ENCODE measurements around the gene WDR45. TPM values are rescaled to one million over a fixed set of nuclear protein-coding genes. Genes with fewer than 3 reads are reported as not detected.
A peak's percentile ranks its signal among the peaks of the same experiment; 100 is the strongest.
"Not testable (repeated sequence)": the region's sequence is repeated elsewhere in the genome, so short reads cannot be mapped to it uniquely, and the experiment has no call there.

WDR45 gene
- total RNA-seq = 10 to 100 TPM; 40.6 to 44.5 TPM

GRCh38 chrX:49079489-49080428, at the start of gene WDR45:
Gene WDR45, minus strand, starts transcription at chrX:49079887. Its CDS starts 1,792 bp downstream, at chrX:49078095.
- peak; percentile 92 for ATAC-seq (replicated peaks)
- H3K4me1 Mint-ChIP-seq = peaks cover 4% of the 10 kb centered on the region
- H3K36me3 Mint-ChIP-seq (ENCODE audit: low read depth) = no peaks in the 10 kb centered on the region
- no peaks in the 10 kb centered on the region for H3K9me3 Mint-ChIP-seq
- H3K27me3 Mint-ChIP-seq = no peaks in the 10 kb centered on the region
- peak within 1 kb of the TSS; percentile 91 for H3K4me3 Mint-ChIP-seq
- peak within 1 kb of the TSS; percentile 95 for H3K27ac Mint-ChIP-seq

GRCh38 chrX:49129427-49129826, 49.7 kb upstream of the WDR45 start:
- Mint-ChIP-seq H3K4me3 (no peak overlapping the region), H3K9me3 (no peaks in the 10 kb centered on the region), H3K4me1 (no peaks in the 10 kb centered on the region), H3K27ac (no peak overlapping the region), H3K36me3 (ENCODE audit: low read depth) (no peaks in the 10 kb centered on the region), H3K27me3 (no peaks in the 10 kb centered on the region)
- no peak for ATAC-seq (replicated peaks)

GRCh38 chrX:49127742-49128258, 48.1 kb upstream of the WDR45 start:
- not testable (repeated sequence) for H3K27ac Mint-ChIP-seq, H3K27me3 Mint-ChIP-seq, H3K9me3 Mint-ChIP-seq

GRCh38 chrX:49122499-49122898, 42.8 kb upstream of the WDR45 start:
- H3K4me3 Mint-ChIP-seq = peak overlapping the region; percentile 97
- no peaks in the 10 kb centered on the region for H3K9me3 Mint-ChIP-seq
- peaks cover 22% of the 10 kb centered on the region for H3K4me1 Mint-ChIP-seq
- H3K36me3 Mint-ChIP-seq (ENCODE audit: low read depth) = peaks cover 47% of the 10 kb centered on the region
- no peak for ATAC-seq (replicated peaks)
- H3K27me3 Mint-ChIP-seq = no peaks in the 10 kb centered on the region
- H3K27ac Mint-ChIP-seq = peak overlapping the region; percentile 98

More at GRCh38 chrX:49127742-49128258, 48.1 kb upstream of the WDR45 start:
- ATAC-seq (replicated peaks); H3K4me3 Mint-ChIP-seq; H3K4me1 Mint-ChIP-seq; H3K36me3 Mint-ChIP-seq (ENCODE audit: low read depth): not testable (repeated sequence)

- H3K9me3 Mint-ChIP-seq = no peaks in the 10 kb centered on the region
- peaks cover 28% of the 10 kb centered on the region for H3K4me1 Mint-ChIP-seq
- no peak overlapping the region for H3K4me3 Mint-ChIP-seq
- peaks cover 68% of the 10 kb centered on the region for H3K36me3 Mint-ChIP-seq (ENCODE audit: low read depth)
- no peaks in the 10 kb centered on the region for H3K27me3 Mint-ChIP-seq
- ATAC-seq (replicated peaks) = no peak
- H3K27ac Mint-ChIP-seq = peak overlapping the region; percentile 9
Observed at GRCh38 chrX:49120091-49120490, 40.4 kb upstream of the WDR45 start.

GRCh38 chrX:49117581-49117980, 37.9 kb upstream of the WDR45 start:
- Mint-ChIP-seq H3K4me3 (peak overlapping the region; percentile 31), H3K9me3 (no peaks in the 10 kb centered on the region), H3K27me3 (no peaks in the 10 kb centered on the region), H3K4me1 (peaks cover 22% of the 10 kb centered on the region), H3K27ac (peak overlapping the region; percentile 61), H3K36me3 (ENCODE audit: low read depth) (peaks cover 81% of the 10 kb centered on the region)
- no peak for ATAC-seq (replicated peaks)

- H3K4me1 Mint-ChIP-seq = peaks cover 17% of the 10 kb centered on the region
- H3K27ac Mint-ChIP-seq = no peak overlapping the region
- no peak overlapping the region for H3K4me3 Mint-ChIP-seq
Observed at GRCh38 chrX:49116716-49117115, 37.0 kb upstream of the WDR45 start.

GRCh38 chrX:49116076-49116475, 36.4 kb upstream of the WDR45 start:
- peak overlapping the region; percentile 3 for H3K27ac Mint-ChIP-seq

More at GRCh38 chrX:49116716-49117115, 37.0 kb upstream of the WDR45 start:
- peaks cover 81% of the 10 kb centered on the region for H3K36me3 Mint-ChIP-seq (ENCODE audit: low read depth)
- no peaks in the 10 kb centered on the region for H3K9me3 Mint-ChIP-seq
- ATAC-seq (replicated peaks) = no peak
- H3K27me3 Mint-ChIP-seq = no peaks in the 10 kb centered on the region

GRCh38 chrX:49111791-49112190, 32.1 kb upstream of the WDR45 start:
- Mint-ChIP-seq H3K27ac (no peak overlapping the region), H3K9me3 (no peaks in the 10 kb centered on the region), H3K36me3 (ENCODE audit: low read depth) (peaks cover 59% of the 10 kb centered on the region), H3K4me1 (peaks cover 4% of the 10 kb centered on the region), H3K4me3 (no peak overlapping the region), H3K27me3 (no peaks in the 10 kb centered on the region)
- ATAC-seq (replicated peaks) = no peak

More at GRCh38 chrX:49116076-49116475, 36.4 kb upstream of the WDR45 start:
- H3K27me3 Mint-ChIP-seq = no peaks in the 10 kb centered on the region
- no peak overlapping the region for H3K4me3 Mint-ChIP-seq
- H3K36me3 Mint-ChIP-seq (ENCODE audit: low read depth) = peaks cover 77% of the 10 kb centered on the region
- no peaks in the 10 kb centered on the region for H3K9me3 Mint-ChIP-seq
- H3K4me1 Mint-ChIP-seq = peaks cover 15% of the 10 kb centered on the region
- ATAC-seq (replicated peaks) = no peak

GRCh38 chrX:49110417-49110816, 30.7 kb upstream of the WDR45 start:
- Mint-ChIP-seq H3K27ac (no peak overlapping the region), H3K4me1 (no peaks in the 10 kb centered on the region)

GRCh38 chrX:49108641-49109040, 29.0 kb upstream of the WDR45 start:
- H3K27me3 Mint-ChIP-seq = no peaks in the 10 kb centered on the region
- H3K36me3 Mint-ChIP-seq (ENCODE audit: low read depth) = peaks cover 35% of the 10 kb centered on the region
- ATAC-seq (replicated peaks) = no peak
- no peaks in the 10 kb centered on the region for H3K4me1 Mint-ChIP-seq
- H3K27ac Mint-ChIP-seq = no peak overlapping the region
- H3K4me3 Mint-ChIP-seq = no peak overlapping the region
- H3K9me3 Mint-ChIP-seq = no peaks in the 10 kb centered on the region

More at GRCh38 chrX:49110417-49110816, 30.7 kb upstream of the WDR45 start:
- no peak overlapping the region for H3K4me3 Mint-ChIP-seq
- peaks cover 45% of the 10 kb centered on the region for H3K36me3 Mint-ChIP-seq (ENCODE audit: low read depth)
- no peak for ATAC-seq (replicated peaks)
- H3K9me3 Mint-ChIP-seq = no peaks in the 10 kb centered on the region
- no peaks in the 10 kb centered on the region for H3K27me3 Mint-ChIP-seq

GRCh38 chrX:49106930-49107329, 27.2 kb upstream of the WDR45 start:
- Mint-ChIP-seq H3K36me3 (ENCODE audit: low read depth) (peaks cover 18% of the 10 kb centered on the region), H3K4me1 (no peaks in the 10 kb centered on the region), H3K27me3 (no peaks in the 10 kb centered on the region), H3K27ac (no peak overlapping the region), H3K4me3 (no peak overlapping the region), H3K9me3 (no peaks in the 10 kb centered on the region)
- ATAC-seq (replicated peaks) = peak; percentile 52

- H3K4me1 Mint-ChIP-seq = no peaks in the 10 kb centered on the region
- H3K4me3 Mint-ChIP-seq = no peak overlapping the region
- ATAC-seq (replicated peaks) = no peak
- H3K9me3 Mint-ChIP-seq = no peaks in the 10 kb centered on the region
- H3K27ac Mint-ChIP-seq = no peak overlapping the region
- peaks cover 14% of the 10 kb centered on the region for H3K36me3 Mint-ChIP-seq (ENCODE audit: low read depth)
- H3K27me3 Mint-ChIP-seq = no peaks in the 10 kb centered on the region
Observed at GRCh38 chrX:49106296-49106695, 26.6 kb upstream of the WDR45 start.

GRCh38 chrX:49103637-49104036, 23.9 kb upstream of the WDR45 start:
- Mint-ChIP-seq H3K36me3 (ENCODE audit: low read depth) (no peaks in the 10 kb centered on the region), H3K27me3 (no peaks in the 10 kb centered on the region), H3K9me3 (no peaks in the 10 kb centered on the region), H3K27ac (no peak overlapping the region), H3K4me3 (no peak overlapping the region), H3K4me1 (no peaks in the 10 kb centered on the region)
- ATAC-seq (replicated peaks) = no peak

GRCh38 chrX:49102190-49102589, 22.5 kb upstream of the WDR45 start:
- peak overlapping the region; percentile 85 for H3K4me3 Mint-ChIP-seq
- no peaks in the 10 kb centered on the region for H3K4me1 Mint-ChIP-seq
- no peaks in the 10 kb centered on the region for H3K27me3 Mint-ChIP-seq
- no peaks in the 10 kb centered on the region for H3K9me3 Mint-ChIP-seq
- no peaks in the 10 kb centered on the region for H3K36me3 Mint-ChIP-seq (ENCODE audit: low read depth)
- ATAC-seq (replicated peaks) = no peak
- H3K27ac Mint-ChIP-seq = no peak overlapping the region
